ENCODE results near the gene APOL4.
"Not testable (repeated sequence)": the region's sequence is repeated elsewhere in the genome, so short reads cannot be mapped to it uniquely, and the experiment has no call there.

The APOL4 gene

GRCh38 chr22:36193577-36193976 lies 8.0 kb downstream of the APOL4 start:
- peaks cover 18% of the 10 kb centered on the region for H3K4me1 ChIP-seq (ENCODE audit: control insufficient read depth, insufficient read depth, low read length)

GRCh38 chr22:36193171-36193570 lies 8.4 kb downstream of the APOL4 start:
- Histone ChIP-seq H3K4me3 (ENCODE audit: low read length) (no peak overlapping the region), H3K4me1 (ENCODE audit: control insufficient read depth, insufficient read depth, low read length) (peaks cover 18% of the 10 kb centered on the region), H3K9ac (ENCODE audit: low read depth, low read length) (no peak overlapping the region), H3K4me2 (ENCODE audit: low read length) (no peak overlapping the region), H3K27me3 (ENCODE audit: control insufficient read depth, insufficient read depth, low read length) (peaks cover 20% of the 10 kb centered on the region), H3K9me3 (replicated peaks; ENCODE audit: low read length) (no peaks in the 10 kb centered on the region), H3K36me3 (ENCODE audit: insufficient read depth, low read length) (no peaks in the 10 kb centered on the region)

More at GRCh38 chr22:36193577-36193976, 8.0 kb downstream of the APOL4 start:
- Histone ChIP-seq H3K4me2 (ENCODE audit: low read length) (no peak overlapping the region), H3K9ac (ENCODE audit: low read depth, low read length) (no peak overlapping the region), H3K36me3 (ENCODE audit: insufficient read depth, low read length) (no peaks in the 10 kb centered on the region), H3K27me3 (ENCODE audit: control insufficient read depth, insufficient read depth, low read length) (peaks cover 16% of the 10 kb centered on the region), H3K9me3 (replicated peaks; ENCODE audit: low read length) (no peaks in the 10 kb centered on the region), H3K4me3 (ENCODE audit: low read length) (no peak overlapping the region)

- no peak overlapping the region for H3K9ac ChIP-seq (ENCODE audit: low read depth, low read length)
- H3K4me1 ChIP-seq (ENCODE audit: control insufficient read depth, insufficient read depth, low read length): peaks cover 12% of the 10 kb centered on the region
- no peaks in the 10 kb centered on the region for H3K9me3 ChIP-seq (replicated peaks; ENCODE audit: low read length)
- no peaks in the 10 kb centered on the region for H3K36me3 ChIP-seq (ENCODE audit: insufficient read depth, low read length)
- peaks cover 22% of the 10 kb centered on the region for H3K27me3 ChIP-seq (ENCODE audit: control insufficient read depth, insufficient read depth, low read length)
- H3K4me2 ChIP-seq (ENCODE audit: low read length): no peak overlapping the region
- no peak overlapping the region for H3K4me3 ChIP-seq (ENCODE audit: low read length)
Measured at GRCh38 chr22:36192542-36192941, 9.1 kb downstream of the APOL4 start.

- no peak overlapping the region for H3K9ac ChIP-seq (ENCODE audit: low read depth, low read length)
- H3K36me3 ChIP-seq (ENCODE audit: insufficient read depth, low read length): no peaks in the 10 kb centered on the region
- no peaks in the 10 kb centered on the region for H3K9me3 ChIP-seq (replicated peaks; ENCODE audit: low read length)
- no peak overlapping the region for H3K4me2 ChIP-seq (ENCODE audit: low read length)
- peaks cover 4% of the 10 kb centered on the region for H3K4me1 ChIP-seq (ENCODE audit: control insufficient read depth, insufficient read depth, low read length)
- no peak overlapping the region for H3K4me3 ChIP-seq (ENCODE audit: low read length)
- H3K27me3 ChIP-seq (ENCODE audit: control insufficient read depth, insufficient read depth, low read length): peaks cover 27% of the 10 kb centered on the region
Measured at GRCh38 chr22:36191106-36191836, 10.3 kb downstream of the APOL4 start.

- not testable (repeated sequence) for H3K4me3 ChIP-seq (ENCODE audit: low read length); H3K4me1 ChIP-seq (ENCODE audit: control insufficient read depth, insufficient read depth, low read length); H3K9ac ChIP-seq (ENCODE audit: low read depth, low read length); H3K4me2 ChIP-seq (ENCODE audit: low read length); H3K9me3 ChIP-seq (replicated peaks; ENCODE audit: low read length); H3K36me3 ChIP-seq (ENCODE audit: insufficient read depth, low read length)
- peaks cover 58% of the 10 kb centered on the region for H3K27me3 ChIP-seq (ENCODE audit: control insufficient read depth, insufficient read depth, low read length)
Measured at GRCh38 chr22:36187862-36188261, 13.7 kb downstream of the APOL4 start.

- Histone ChIP-seq H3K4me3 (ENCODE audit: low read length) (no peak overlapping the region), H3K9ac (ENCODE audit: low read depth, low read length) (no peak overlapping the region), H3K36me3 (ENCODE audit: insufficient read depth, low read length) (no peaks in the 10 kb centered on the region), H3K4me2 (ENCODE audit: low read length) (no peak overlapping the region), H3K9me3 (replicated peaks; ENCODE audit: low read length) (no peaks in the 10 kb centered on the region), H3K4me1 (ENCODE audit: control insufficient read depth, insufficient read depth, low read length) (no peaks in the 10 kb centered on the region), H3K27me3 (ENCODE audit: control insufficient read depth, insufficient read depth, low read length) (peaks cover 70% of the 10 kb centered on the region)
Measured at GRCh38 chr22:36185828-36186624, 15.6 kb downstream of the APOL4 start.

- Histone ChIP-seq H3K9me3 (replicated peaks; ENCODE audit: low read length) (no peaks in the 10 kb centered on the region), H3K9ac (ENCODE audit: low read depth, low read length) (no peak overlapping the region), H3K4me3 (ENCODE audit: low read length) (no peak overlapping the region), H3K27me3 (ENCODE audit: control insufficient read depth, insufficient read depth, low read length) (peaks cover 68% of the 10 kb centered on the region), H3K4me2 (ENCODE audit: low read length) (no peak overlapping the region), H3K4me1 (ENCODE audit: control insufficient read depth, insufficient read depth, low read length) (no peaks in the 10 kb centered on the region), H3K36me3 (ENCODE audit: insufficient read depth, low read length) (no peaks in the 10 kb centered on the region)
Measured at GRCh38 chr22:36184433-36185025, 17.1 kb downstream of the APOL4 start.

- Histone ChIP-seq H3K36me3 (ENCODE audit: insufficient read depth, low read length) (no peaks in the 10 kb centered on the region), H3K27me3 (ENCODE audit: control insufficient read depth, insufficient read depth, low read length) (peaks cover 57% of the 10 kb centered on the region), H3K4me2 (ENCODE audit: low read length) (no peak overlapping the region), H3K4me1 (ENCODE audit: control insufficient read depth, insufficient read depth, low read length) (no peaks in the 10 kb centered on the region), H3K9ac (ENCODE audit: low read depth, low read length) (no peak overlapping the region), H3K9me3 (replicated peaks; ENCODE audit: low read length) (no peaks in the 10 kb centered on the region), H3K4me3 (ENCODE audit: low read length) (no peak overlapping the region)
Measured at GRCh38 chr22:36183446-36183845, 18.2 kb downstream of the APOL4 start.

GRCh38 chr22:36182857-36183256 lies 18.8 kb downstream of the APOL4 start:
- peaks cover 54% of the 10 kb centered on the region for H3K27me3 ChIP-seq (ENCODE audit: control insufficient read depth, insufficient read depth, low read length)
- no peaks in the 10 kb centered on the region for H3K4me1 ChIP-seq (ENCODE audit: control insufficient read depth, insufficient read depth, low read length)

GRCh38 chr22:36182056-36182455 lies 19.6 kb downstream of the APOL4 start:
- Histone ChIP-seq H3K36me3 (ENCODE audit: insufficient read depth, low read length) (no peaks in the 10 kb centered on the region), H3K4me3 (ENCODE audit: low read length) (no peak overlapping the region), H3K9ac (ENCODE audit: low read depth, low read length) (no peak overlapping the region), H3K9me3 (replicated peaks; ENCODE audit: low read length) (no peaks in the 10 kb centered on the region), H3K27me3 (ENCODE audit: control insufficient read depth, insufficient read depth, low read length) (peaks cover 54% of the 10 kb centered on the region), H3K4me2 (ENCODE audit: low read length) (no peak overlapping the region), H3K4me1 (ENCODE audit: control insufficient read depth, insufficient read depth, low read length) (no peaks in the 10 kb centered on the region)

More at GRCh38 chr22:36182857-36183256, 18.8 kb downstream of the APOL4 start:
- Histone ChIP-seq H3K4me2 (ENCODE audit: low read length) (no peak overlapping the region), H3K4me3 (ENCODE audit: low read length) (no peak overlapping the region), H3K9ac (ENCODE audit: low read depth, low read length) (no peak overlapping the region), H3K9me3 (replicated peaks; ENCODE audit: low read length) (no peaks in the 10 kb centered on the region), H3K36me3 (ENCODE audit: insufficient read depth, low read length) (no peaks in the 10 kb centered on the region)

GRCh38 chr22:36180928-36181327 lies 20.7 kb downstream of the APOL4 start:
- no peak overlapping the region for H3K4me3 ChIP-seq (ENCODE audit: low read length)

More at GRCh38 chr22:36180928-36181327, 20.7 kb downstream of the APOL4 start:
- H3K9me3 ChIP-seq (replicated peaks; ENCODE audit: low read length): no peaks in the 10 kb centered on the region
- no peaks in the 10 kb centered on the region for H3K36me3 ChIP-seq (ENCODE audit: insufficient read depth, low read length)
- no peak overlapping the region for H3K4me2 ChIP-seq (ENCODE audit: low read length)
- H3K4me1 ChIP-seq (ENCODE audit: control insufficient read depth, insufficient read depth, low read length): no peaks in the 10 kb centered on the region
- H3K9ac ChIP-seq (ENCODE audit: low read depth, low read length): no peak overlapping the region
- H3K27me3 ChIP-seq (ENCODE audit: control insufficient read depth, insufficient read depth, low read length): peaks cover 45% of the 10 kb centered on the region
